ENCODE measurements around the gene POLR3G. TPM values are rescaled to one million over a fixed set of nuclear protein-coding genes. Genes with fewer than 3 reads are reported as not detected.

Gene POLR3G
- 1 to 10 TPM; 1.0 to 1.2 TPM for total RNA-seq
- long read RNA-seq, result 0 reads

GRCh38 chr5:90474235-90475107 lies at the start of gene POLR3G, which contains the start of gene MBLAC2:
TSS of gene POLR3G (plus strand) at chr5:90474864. CDS start at chr5:90485568, 10,704 bp downstream.
TSS of gene MBLAC2 (minus strand) at chr5:90474771. CDS start at chr5:90474292, 479 bp downstream.
- intact Hi-C loops (cut with DNase I), result loop anchor here in 1 of 2 donors (2.0 kb wide), 1 partner anchor 54 kb away; the partner anchor contains the start of gene LYSMD3
- peak; percentile 93 for DNase-seq
- ATAC-seq, result peak; percentile 98

GRCh38 chr5:90434116-90434714 lies 40.4 kb upstream of the POLR3G start:
- intact Hi-C loops (cut with DNase I), result loop anchor here in 1 of 2 donors (10.0 kb wide), 2 partner anchors 101 to 171 kb away; no protein-coding TSS in a partner anchor
- ATAC-seq (peak in 1 of 2 donors; percentile 42), DNase-seq (no peak)

GRCh38 chr5:90437663-90438062 lies 37.0 kb upstream of the POLR3G start:
- ATAC-seq, result no peak
- DNase-seq, result no peak

GRCh38 chr5:90438100-90438499 lies 36.6 kb upstream of the POLR3G start:
- DNase-seq (no peak), ATAC-seq (peak in 1 of 2 donors; percentile 49)
- intact Hi-C loops (cut with DNase I), result loop anchor here in 1 of 2 donors (10.0 kb wide), 2 partner anchors 97 to 167 kb away; no protein-coding TSS in a partner anchor

More at GRCh38 chr5:90437663-90438062, 37.0 kb upstream of the POLR3G start:
- intact Hi-C loops (cut with DNase I), result loop anchor here in 1 of 2 donors (10.0 kb wide), 2 partner anchors 97 to 167 kb away; no protein-coding TSS in a partner anchor

GRCh38 chr5:90440644-90441043 lies 34.0 kb upstream of the POLR3G start:
- intact Hi-C loops (cut with DNase I), result loop anchor here in 1 of 2 donors (2.0 kb wide), 1 partner anchor 342 kb away; no protein-coding TSS in a partner anchor
- no peak for DNase-seq
- no peak for ATAC-seq

- intact Hi-C loops (cut with DNase I), result no loop called here
- ATAC-seq, result no peak
Observed at GRCh38 chr5:90446961-90447360, 27.7 kb upstream of the POLR3G start.

GRCh38 chr5:90461288-90461687 lies 13.4 kb upstream of the POLR3G start:
- intact Hi-C loops (cut with DNase I), result no loop called here
- ATAC-seq (no peak), DNase-seq (no peak)

More at GRCh38 chr5:90446961-90447360, 27.7 kb upstream of the POLR3G start:
- DNase-seq, result no peak

- intact Hi-C loops (cut with DNase I), result no loop called here
- DNase-seq (no peak), ATAC-seq (no peak)
Observed at GRCh38 chr5:90472783-90473395, 1.8 kb upstream of the POLR3G start.

- ATAC-seq, result peak; percentile 45 to 56
- intact Hi-C loops (cut with DNase I), result loop anchor here in 1 of 2 donors (2.0 kb wide), 1 partner anchor 55 kb away; the partner anchor contains the start of gene LYSMD3
- peak; percentile 61 for DNase-seq
Observed at GRCh38 chr5:90473396-90474234, 1.0 kb upstream of the POLR3G start.

GRCh38 chr5:90475436-90475980 lies 844 bp downstream of the POLR3G start:
- intact Hi-C loops (cut with DNase I), result loop anchor here in 1 of 2 donors (2.0 kb wide), 1 partner anchor 53 kb away; the partner anchor contains the start of gene LYSMD3
- ATAC-seq (no peak), DNase-seq (no peak)

GRCh38 chr5:90476391-90476790 lies 1.7 kb downstream of the POLR3G start:
- intact Hi-C loops (cut with DNase I), result no loop called here
- ATAC-seq (no peak), DNase-seq (no peak)

GRCh38 chr5:90477073-90477472 lies 2.4 kb downstream of the POLR3G start:
- intact Hi-C loops (cut with DNase I), result no loop called here
- no peak for ATAC-seq
- DNase-seq, result no peak

- ATAC-seq (no peak), DNase-seq (no peak)
- intact Hi-C loops (cut with DNase I), result no loop called here
Observed at GRCh38 chr5:90477621-90478215, 3.1 kb downstream of the POLR3G start.

GRCh38 chr5:90479611-90480385 lies 5.1 kb downstream of the POLR3G start:
- ATAC-seq (no peak), DNase-seq (no peak)
- intact Hi-C loops (cut with DNase I), result no loop called here

GRCh38 chr5:90480699-90481098 lies 6.0 kb downstream of the POLR3G start:
- DNase-seq, result no peak
- intact Hi-C loops (cut with DNase I), result no loop called here
- no peak for ATAC-seq

GRCh38 chr5:90483206-90483605 lies 8.5 kb downstream of the POLR3G start:
- intact Hi-C loops (cut with DNase I), result no loop called here
- no peak for DNase-seq
- no peak for ATAC-seq

GRCh38 chr5:90484540-90484939 lies 9.9 kb downstream of the POLR3G start:
- no peak for DNase-seq
- no peak for ATAC-seq
- intact Hi-C loops (cut with DNase I), result no loop called here

Measured in left cardiac atrium (tissue), 4 donors.